Measurements from ENCODE around the gene CELF1.
"Not testable (repeated sequence)": the region's sequence is repeated elsewhere in the genome, so short reads cannot be mapped to it uniquely, and the experiment has no call there.

DNA sequence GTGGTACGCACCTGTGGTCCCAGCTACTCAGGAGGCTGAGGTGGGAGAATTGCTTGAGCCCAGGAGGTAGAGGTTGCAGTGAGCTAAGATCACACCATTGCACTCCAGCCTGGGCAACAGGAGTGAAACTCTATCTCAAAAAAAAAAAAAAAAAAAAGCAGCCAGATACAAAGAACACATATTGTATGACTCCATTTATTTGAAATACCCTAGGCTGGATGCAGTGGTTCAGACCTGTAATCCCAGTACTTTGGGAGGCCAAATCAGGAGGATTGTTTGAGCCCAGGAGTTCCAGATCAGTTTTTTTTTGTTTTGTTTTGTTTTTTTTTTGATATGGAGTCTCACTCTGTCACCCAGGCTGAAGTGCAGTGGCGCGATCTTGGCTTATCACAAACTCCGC lies 9.5 kb upstream of the CELF1 start:
- TF ChIP-seq, protein P1, sequence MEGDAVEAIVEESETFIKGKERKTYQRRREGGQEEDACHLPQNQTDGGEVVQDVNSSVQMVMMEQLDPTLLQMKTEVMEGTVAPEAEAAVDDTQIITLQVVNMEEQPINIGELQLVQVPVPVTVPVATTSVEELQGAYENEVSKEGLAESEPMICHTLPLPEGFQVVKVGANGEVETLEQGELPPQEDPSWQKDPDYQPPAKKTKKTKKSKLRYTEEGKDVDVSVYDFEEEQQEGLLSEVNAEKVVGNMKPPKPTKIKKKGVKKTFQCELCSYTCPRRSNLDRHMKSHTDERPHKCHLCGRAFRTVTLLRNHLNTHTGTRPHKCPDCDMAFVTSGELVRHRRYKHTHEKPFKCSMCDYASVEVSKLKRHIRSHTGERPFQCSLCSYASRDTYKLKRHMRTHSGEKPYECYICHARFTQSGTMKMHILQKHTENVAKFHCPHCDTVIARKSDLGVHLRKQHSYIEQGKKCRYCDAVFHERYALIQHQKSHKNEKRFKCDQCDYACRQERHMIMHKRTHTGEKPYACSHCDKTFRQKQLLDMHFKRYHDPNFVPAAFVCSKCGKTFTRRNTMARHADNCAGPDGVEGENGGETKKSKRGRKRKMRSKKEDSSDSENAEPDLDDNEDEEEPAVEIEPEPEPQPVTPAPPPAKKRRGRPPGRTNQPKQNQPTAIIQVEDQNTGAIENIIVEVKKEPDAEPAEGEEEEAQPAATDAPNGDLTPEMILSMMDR (IDR thresholded peaks at IDR 0.05): not testable (repeated sequence)
- TF ChIP-seq POLR2A (IDR thresholded peaks at IDR 0.05): not testable (repeated sequence)
